Measurements from ENCODE around the gene EGFL7. TPM values are rescaled to one million over a fixed set of nuclear protein-coding genes. Genes with fewer than 3 reads are reported as not detected.
A peak's percentile ranks its signal among the peaks of the same experiment; 100 is the strongest.

The EGFL7 gene
- total RNA-seq, 1 experiment from 2014 or later, result 79.5 TPM

GRCh38 chr9:136683755-136684154 is 21.0 kb downstream of the EGFL7 start:
- no peak overlapping the region for H3K4me3 ChIP-seq (ENCODE audit: low read depth, low read length, poor library complexity, severe bottlenecking)
- ChIA-PET POLR2A (ENCODE audit: low non-redundant PET) (no interaction called here), CTCF (no interaction called here)
- H3K9me3 ChIP-seq (ENCODE audit: low read depth, low read length, poor library complexity, severe bottlenecking), result no peaks in the 10 kb centered on the region
- DNase-seq (ENCODE audit: low spot score), result no peak
- peak overlapping the region; percentile 30 for H3K27ac ChIP-seq (ENCODE audit: low read depth, low read length, poor library complexity, severe bottlenecking)
- no peak for TF ChIP-seq EZH2 (IDR thresholded peaks at IDR 0.05; ENCODE audit: borderline replicate concordance, low read depth, low read length, poor library complexity, severe bottlenecking)
- TF ChIP-seq CTCF (conservative IDR thresholded peaks at IDR 0.05; ENCODE audit: low read depth, low read length), result no peak
- intact Hi-C loops (cut with micrococcal nuclease; ENCODE audit: unreplicated experiment), result no loop called here
- no peaks in the 10 kb centered on the region for H3K27me3 ChIP-seq (replicated peaks; ENCODE audit: insufficient read depth, low read depth, low read length, poor library complexity)
- H3K36me3 ChIP-seq (ENCODE audit: insufficient read depth, low read length, poor library complexity, severe bottlenecking), result no peaks in the 10 kb centered on the region
- BruUV-seq (replicated peaks), result no TSS peak
- H3K4me1 ChIP-seq (ENCODE audit: insufficient read depth, low read length, poor library complexity, severe bottlenecking), result peaks cover 19% of the 10 kb centered on the region

GRCh38 chr9:136684339-136684738 is 21.6 kb downstream of the EGFL7 start:
- Histone ChIP-seq H3K9me3 (ENCODE audit: low read depth, low read length, poor library complexity, severe bottlenecking) (no peaks in the 10 kb centered on the region), H3K27me3 (replicated peaks; ENCODE audit: insufficient read depth, low read depth, low read length, poor library complexity) (no peaks in the 10 kb centered on the region), H3K4me1 (ENCODE audit: insufficient read depth, low read length, poor library complexity, severe bottlenecking) (peaks cover 13% of the 10 kb centered on the region), H3K36me3 (ENCODE audit: insufficient read depth, low read length, poor library complexity, severe bottlenecking) (no peaks in the 10 kb centered on the region), H3K27ac (ENCODE audit: low read depth, low read length, poor library complexity, severe bottlenecking) (peak overlapping the region; percentile 30), H3K4me3 (ENCODE audit: low read depth, low read length, poor library complexity, severe bottlenecking) (no peak overlapping the region)
- DNase-seq (ENCODE audit: low spot score), result no peak
- POLR2A ChIA-PET (ENCODE audit: low non-redundant PET), result no interaction called here
- intact Hi-C loops (cut with micrococcal nuclease; ENCODE audit: unreplicated experiment), result no loop called here
- no TSS peak for BruUV-seq (replicated peaks)
- TF ChIP-seq CTCF (conservative IDR thresholded peaks at IDR 0.05; ENCODE audit: low read depth, low read length), result no peak
- TF ChIP-seq EZH2 (IDR thresholded peaks at IDR 0.05; ENCODE audit: borderline replicate concordance, low read depth, low read length, poor library complexity, severe bottlenecking), result no peak
- CTCF ChIA-PET, result no interaction called here

GRCh38 chr9:136684799-136685198 is 22.1 kb downstream of the EGFL7 start:
- intact Hi-C loops (cut with micrococcal nuclease; ENCODE audit: unreplicated experiment), result no loop called here
- no TSS peak for BruUV-seq (replicated peaks)
- CTCF ChIA-PET, result no interaction called here

More at GRCh38 chr9:136684799-136685198, 22.1 kb downstream of the EGFL7 start:
- H3K4me3 ChIP-seq (ENCODE audit: low read depth, low read length, poor library complexity, severe bottlenecking), result no peak overlapping the region
- H3K27me3 ChIP-seq (replicated peaks; ENCODE audit: insufficient read depth, low read depth, low read length, poor library complexity), result no peaks in the 10 kb centered on the region
- TF ChIP-seq EZH2 (IDR thresholded peaks at IDR 0.05; ENCODE audit: borderline replicate concordance, low read depth, low read length, poor library complexity, severe bottlenecking) (no peak), CTCF (conservative IDR thresholded peaks at IDR 0.05; ENCODE audit: low read depth, low read length) (no peak)
- peak overlapping the region; percentile 30 for H3K27ac ChIP-seq (ENCODE audit: low read depth, low read length, poor library complexity, severe bottlenecking)
- H3K9me3 ChIP-seq (ENCODE audit: low read depth, low read length, poor library complexity, severe bottlenecking), result no peaks in the 10 kb centered on the region
- H3K4me1 ChIP-seq (ENCODE audit: insufficient read depth, low read length, poor library complexity, severe bottlenecking), result peaks cover 9% of the 10 kb centered on the region
- DNase-seq (ENCODE audit: low spot score), result no peak
- POLR2A ChIA-PET (ENCODE audit: low non-redundant PET), result no interaction called here
- H3K36me3 ChIP-seq (ENCODE audit: insufficient read depth, low read length, poor library complexity, severe bottlenecking), result no peaks in the 10 kb centered on the region
